SIG-M5 treated with dmso at 0.1 percent for 504 hours (cell line): ENCODE data around the gene C16orf90.
"Not testable (repeated sequence)": the region's sequence is repeated elsewhere in the genome, so short reads cannot be mapped to it uniquely, and the experiment has no call there.

Source experiments
- DNase-seq: peaks from one replicate; lab custom pipeline; 2025; ENCODE audit not compliant: unreplicated experiment; lab: John Stamatoyannopoulos, UW

C16orf90 gene

GRCh38 chr16:3513892-3514583, 18.7 kb upstream of the C16orf90 start:
- DNase-seq, result no peak

- DNase-seq, result no peak
Observed at GRCh38 chr16:3511286-3512180, 16.2 kb upstream of the C16orf90 start.

- no peak for DNase-seq
Observed at GRCh38 chr16:3510416-3510815, 15.1 kb upstream of the C16orf90 start.

GRCh38 chr16:3509470-3509928, 14.2 kb upstream of the C16orf90 start:
- no peak for DNase-seq

GRCh38 chr16:3508736-3509135, 13.4 kb upstream of the C16orf90 start:
- no peak for DNase-seq

- no peak for DNase-seq
Observed at GRCh38 chr16:3503523-3503922, 8.2 kb upstream of the C16orf90 start.

- DNase-seq, result no peak
Observed at GRCh38 chr16:3501783-3502400, 6.6 kb upstream of the C16orf90 start.

- DNase-seq, result not testable (repeated sequence)
Observed at GRCh38 chr16:3501412-3501761, 6.1 kb upstream of the C16orf90 start.

- no peak for DNase-seq
Observed at GRCh38 chr16:3498988-3499387, 3.7 kb upstream of the C16orf90 start.

- no peak for DNase-seq
Observed at GRCh38 chr16:3497771-3498170, 2.5 kb upstream of the C16orf90 start.

GRCh38 chr16:3496386-3496785, 1.1 kb upstream of the C16orf90 start:
- DNase-seq, result no peak

GRCh38 chr16:3494386-3494973, 809 bp downstream of the C16orf90 start:
- DNase-seq, result no peak

GRCh38 chr16:3492356-3492755, 2.9 kb downstream of the C16orf90 start:
- no peak for DNase-seq

- DNase-seq, result no peak
Observed at GRCh38 chr16:3490911-3491629, 4.2 kb downstream of the C16orf90 start.

GRCh38 chr16:3488801-3489200, 6.5 kb downstream of the C16orf90 start:
- DNase-seq, result no peak

- no peak for DNase-seq
Observed at GRCh38 chr16:3487521-3488410, 7.5 kb downstream of the C16orf90 start.

GRCh38 chr16:3486506-3487215, 8.6 kb downstream of the C16orf90 start:
- no peak for DNase-seq

GRCh38 chr16:3485821-3486505, 9.3 kb downstream of the C16orf90 start:
- no peak for DNase-seq
